HCT116 (cell line): ENCODE data around the gene TBC1D21. TPM values are rescaled to one million over a fixed set of nuclear protein-coding genes. Genes with fewer than 3 reads are reported as not detected.

Source experiments
- ATAC-seq: fragments of 200-7000 bp; cut with Tn5 transposase; 2 replicates; pipeline ENCODE4 v1.9.1; 2020; ENCODE audit warnings: mild to moderate bottlenecking, moderate library complexity
- BruUV-seq: library from RNA; stranded (reverse); fragments of 400-500 nt; replicated peaks from 2 replicates; lab custom pipeline; 2021; lab: Mats Ljungman, UMichigan
- CTCF ChIA-PET: fragments of 300-600 bp; sonication (Branson Sonifier 250); formaldehyde crosslinking; loops from one replicate; lab custom pipeline; 2021; ENCODE audit warnings: antibody characterized with exemption; lab: Charles Lee
- POLR2A ChIA-PET: fragments of 300-600, 350-600 bp; sonication (Branson Sonifier 250); formaldehyde crosslinking; loops from one replicate; lab custom pipeline; 2021; ENCODE audit warnings: antibody characterized with exemption; lab: Charles Lee
- RAD21 ChIA-PET, 2 experiments: fragments of 300-600 bp; sonication (Branson Sonifier 250); formaldehyde crosslinking; loops; one replicate each; lab custom pipeline; 2023; ENCODE audit warnings: low total read pairs in 2 of 2; ENCODE audit not compliant: uncharacterized antibody in 2 of 2, unreplicated experiment in 2 of 2, low non-redundant PET in 1 of 2; lab: Charles Lee
- DNase-seq: peaks from one replicate; pipeline ENCODE4 v3.0.0-alpha.2; 2010; ENCODE audit warnings: low read depth, low spot score
- H2AFZ ChIP-seq: fragments of 200-600 bp; shearing (Covaris generic), sonication (generic); 2 replicates; pipeline ENCODE4 v1.6.1; 2017; ENCODE audit warnings: low read depth, mixed run types, mixed read lengths, antibody characterized with exemption, low read length; ENCODE audit not compliant: poor library complexity, severe bottlenecking
- H3K27ac ChIP-seq: 2 replicates; pipeline ENCODE4 v1.5.1; 2012; ENCODE audit warnings: low read depth, low read length
- H3K27me3 ChIP-seq: fragments of 200-600 bp; sonication (generic); 2 replicates; pipeline ENCODE4 v1.6.1; 2016; ENCODE audit warnings: mixed run types, low read length, mixed read lengths; ENCODE audit not compliant: insufficient read depth
- H3K36me3 ChIP-seq, 2 experiments: fragments of 200-500 bp in 1 of 2; fragments of 200-600 bp in 1 of 2; sonication (Bioruptor generic) in 1 of 2; sonication (generic) in 1 of 2; 2 replicates each; pipeline versions ENCODE4 v1.5.1 to v1.6.1; 2014 to 2016; ENCODE audit warnings: low read length in 2 of 2, inconsistent platforms in 1 of 2, mixed read lengths in 1 of 2, mixed run types in 1 of 2; ENCODE audit not compliant: insufficient read depth in 2 of 2, control insufficient read depth in 1 of 2
- H3K4me1 ChIP-seq, 2 experiments: fragments of 200-600 bp in 1 of 2; sonication (generic) in 1 of 2; 2 replicates each; pipeline versions ENCODE4 v1.5.1 to v1.6.1; 2012 to 2017; ENCODE audit warnings: low read length in 2 of 2, inconsistent platforms in 1 of 2, mild to moderate bottlenecking in 1 of 2, mixed read lengths in 1 of 2, mixed run types in 1 of 2, moderate library complexity in 1 of 2; ENCODE audit not compliant: insufficient read depth in 2 of 2, control insufficient read depth in 1 of 2
- H3K4me2 ChIP-seq: fragments of 200-600 bp; sonication (generic); 2 replicates; pipeline ENCODE4 v1.6.1; 2017; ENCODE audit warnings: mixed run types, low read length, mixed read lengths
- H3K4me3 ChIP-seq, 2 experiments: fragments of 200-600 bp in 1 of 2; sonication (generic) in 1 of 2; replicated peaks in 1 of 2; 2 replicates each; pipeline ENCODE4 v1.5.1; 2011 to 2016; ENCODE audit warnings: low read length in 2 of 2, control low read depth in 1 of 2, low read depth in 1 of 2, mild to moderate bottlenecking in 1 of 2, mixed read lengths in 1 of 2, mixed run types in 1 of 2
- H3K79me2 ChIP-seq: fragments of 200-600 bp; sonication (generic); 2 replicates; pipeline ENCODE4 v1.6.1; 2017; ENCODE audit warnings: mild to moderate bottlenecking, mixed run types, low read length, moderate library complexity, mixed read lengths; ENCODE audit not compliant: insufficient read depth
- H3K9ac ChIP-seq: fragments of 200-600 bp; sonication (generic); 2 replicates; pipeline ENCODE4 v1.6.1; 2016; ENCODE audit warnings: low read length, mixed read lengths
- H3K9me2 ChIP-seq: fragments of 200-600 bp; sonication (generic), shearing (Covaris generic); 2 replicates; pipeline ENCODE4 v1.6.1; 2017; ENCODE audit warnings: mixed run types, mild to moderate bottlenecking, moderate library complexity; ENCODE audit not compliant: insufficient read depth
- H3K9me3 ChIP-seq, 2 experiments: fragments of 200-500 bp in 1 of 2; fragments of 200-600 bp in 1 of 2; sonication (Bioruptor generic) in 1 of 2; sonication (generic) in 1 of 2; 2 replicates each; pipeline ENCODE4 v1.6.1; 2014 to 2017; ENCODE audit warnings: low read length in 2 of 2, mixed read lengths in 2 of 2, inconsistent platforms in 1 of 2, low read depth in 1 of 2, mild to moderate bottlenecking in 1 of 2, mixed run types in 1 of 2, moderate library complexity in 1 of 2; ENCODE audit not compliant: control insufficient read depth in 1 of 2, insufficient read depth in 1 of 2
- H4K20me1 ChIP-seq: fragments of 200-600 bp; sonication (generic), shearing (Covaris generic); 2 replicates; pipeline ENCODE4 v1.6.1; 2017; ENCODE audit warnings: mixed run types, mild to moderate bottlenecking, moderate library complexity; ENCODE audit not compliant: insufficient read depth
- ATF3 ChIP-seq: IDR thresholded peaks from 2 replicates; pipeline ENCODE4 v1.6.1; 2012
- CBX3 ChIP-seq: IDR thresholded peaks from 2 replicates; pipeline ENCODE4 v1.6.1; 2012; ENCODE audit warnings: low read depth
- CEBPB ChIP-seq: IDR thresholded peaks from 2 replicates; pipeline ENCODE4 v1.6.1; 2012; ENCODE audit warnings: low read depth
- CTCF ChIP-seq, 3 experiments: fragments of 200-600 bp in 1 of 3; sonication (generic) in 1 of 3; IDR thresholded peaks in 2 of 3; conservative IDR thresholded peaks in 1 of 3; 2 replicates each; pipeline ENCODE4 v1.5.1; 2012 to 2017; ENCODE audit warnings: low read depth in 2 of 3, low read length in 2 of 3, antibody characterized with exemption in 1 of 3, borderline replicate concordance in 1 of 3, control low read depth in 1 of 3, mild to moderate bottlenecking in 1 of 3, mixed read lengths in 1 of 3, mixed run types in 1 of 3, moderate library complexity in 1 of 3; ENCODE audit not compliant: insufficient read depth in 1 of 3
- ELF1 ChIP-seq: IDR thresholded peaks from 2 replicates; pipeline ENCODE4 v1.6.1; 2012; ENCODE audit warnings: low read depth, borderline replicate concordance
- EZH2 ChIP-seq: fragments of 200-600 bp; sonication (generic); IDR thresholded peaks from 2 replicates; pipeline ENCODE4 v1.6.1; 2017; ENCODE audit warnings: antibody characterized with exemption, mixed run types
- EZH2phosphoT487 ChIP-seq: fragments of 200-600 bp; IDR thresholded peaks from 2 replicates; pipeline ENCODE4 v1.6.1; 2018; ENCODE audit warnings: antibody characterized with exemption, borderline replicate concordance
- FOSL1 ChIP-seq: IDR thresholded peaks from 2 replicates; pipeline ENCODE4 v1.6.1; 2012; ENCODE audit warnings: low read depth
- JUND ChIP-seq: IDR thresholded peaks from 2 replicates; pipeline ENCODE4 v1.6.1; 2012
- POLR2A ChIP-seq: IDR thresholded peaks from 2 replicates; pipeline ENCODE4 v1.7.0; 2011; ENCODE audit warnings: borderline replicate concordance; ENCODE audit not compliant: insufficient read depth, insufficient read length; ENCODE audit errors: extremely low read depth
- POLR2AphosphoS5 ChIP-seq: IDR thresholded peaks from 2 replicates; pipeline ENCODE4 v1.6.1; 2011; ENCODE audit warnings: mild to moderate bottlenecking, low read depth, low read length, moderate library complexity
- RAD21 ChIP-seq: IDR thresholded peaks from 2 replicates; pipeline ENCODE4 v1.6.1; 2012; ENCODE audit warnings: low read depth, mild to moderate bottlenecking
- SIN3A ChIP-seq: IDR thresholded peaks from 2 replicates; pipeline ENCODE4 v1.6.1; 2012; ENCODE audit warnings: low read depth
- SP1 ChIP-seq: IDR thresholded peaks from 2 replicates; pipeline ENCODE4 v1.6.1; 2012; ENCODE audit warnings: low read depth
- ZNF274 ChIP-seq: fragments of 200-500 bp; sonication (Bioruptor generic); IDR thresholded peaks from 2 replicates; pipeline ENCODE4 v1.6.1; 2014; ENCODE audit warnings: mild to moderate bottlenecking, low read depth, low read length, inconsistent platforms
- intact Hi-C: fragments of 100-400 bp; cut with micrococcal nuclease; formaldehyde crosslinking; loops from 2 replicates; pipeline ENCODE4 v1.10.0; 2022
- total RNA-seq: library from RNA; stranded (reverse); gene quantifications from one replicate; pipeline ENCODE4 v1.2.1, GENCODE V29; 2021; ENCODE audit not compliant: unreplicated experiment
- TF ChIP-seq, protein P1 (sequence below): IDR thresholded peaks from 2 replicates; pipeline ENCODE4 v1.6.1; 2011; ENCODE audit warnings: mild to moderate bottlenecking, low read length, moderate library complexity; ENCODE audit not compliant: insufficient replicate concordance; ENCODE audit errors: extremely low read depth

TBC1D21 gene
- total RNA-seq, 1 experiment from 2014 or later, result not detected

GRCh38 chr15:73923156-73923487, 49.8 kb downstream of the TBC1D21 start:
- H3K4me3 ChIP-seq, result no peak overlapping the region
- no peaks in the 10 kb centered on the region for H3K27me3 ChIP-seq
- ATAC-seq, result no peak
- no peak overlapping the region for H3K9ac ChIP-seq
- ChIA-PET POLR2A (no interaction called here), CTCF (no interaction called here), RAD21 (no interaction called here)
- no peak for DNase-seq
- H4K20me1 ChIP-seq, result no peaks in the 10 kb centered on the region
- H3K79me2 ChIP-seq, result no peaks in the 10 kb centered on the region
- intact Hi-C loops, result no loop called here
- BruUV-seq, result no TSS peak
- H3K9me2 ChIP-seq, result no peaks in the 10 kb centered on the region
- TF ChIP-seq SIN3A, result no peak
- TF ChIP-seq POLR2A, result no peak
- TF ChIP-seq, protein P1, sequence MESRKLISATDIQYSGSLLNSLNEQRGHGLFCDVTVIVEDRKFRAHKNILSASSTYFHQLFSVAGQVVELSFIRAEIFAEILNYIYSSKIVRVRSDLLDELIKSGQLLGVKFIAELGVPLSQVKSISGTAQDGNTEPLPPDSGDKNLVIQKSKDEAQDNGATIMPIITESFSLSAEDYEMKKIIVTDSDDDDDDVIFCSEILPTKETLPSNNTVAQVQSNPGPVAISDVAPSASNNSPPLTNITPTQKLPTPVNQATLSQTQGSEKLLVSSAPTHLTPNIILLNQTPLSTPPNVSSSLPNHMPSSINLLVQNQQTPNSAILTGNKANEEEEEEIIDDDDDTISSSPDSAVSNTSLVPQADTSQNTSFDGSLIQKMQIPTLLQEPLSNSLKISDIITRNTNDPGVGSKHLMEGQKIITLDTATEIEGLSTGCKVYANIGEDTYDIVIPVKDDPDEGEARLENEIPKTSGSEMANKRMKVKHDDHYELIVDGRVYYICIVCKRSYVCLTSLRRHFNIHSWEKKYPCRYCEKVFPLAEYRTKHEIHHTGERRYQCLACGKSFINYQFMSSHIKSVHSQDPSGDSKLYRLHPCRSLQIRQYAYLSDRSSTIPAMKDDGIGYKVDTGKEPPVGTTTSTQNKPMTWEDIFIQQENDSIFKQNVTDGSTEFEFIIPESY, result no peak
- TF ChIP-seq ATF3, result no peak
- TF ChIP-seq EZH2, result no peak
- no peak for TF ChIP-seq POLR2AphosphoS5
- no peak for TF ChIP-seq EZH2phosphoT487
- no peak for TF ChIP-seq CEBPB
- TF ChIP-seq FOSL1, result no peak
- no peak for TF ChIP-seq CBX3
- no peak for TF ChIP-seq ZNF274
- TF ChIP-seq CTCF (IDR thresholded peaks at IDR 0.05 in 2 of 3, conservative IDR thresholded peaks at IDR 0.05 in 1 of 3; ENCODE audit: borderline replicate concordance in 1 of 3, insufficient read depth in 1 of 3, low read depth in 2 of 3, low read length in 2 of 3), result no peak
- TF ChIP-seq RAD21, result no peak
- no peak for TF ChIP-seq SP1
- no peak for TF ChIP-seq ELF1
- no peak for TF ChIP-seq JUND
- H3K4me2 ChIP-seq, result no peak overlapping the region
- H3K27ac ChIP-seq, result no peak overlapping the region
- H2AFZ ChIP-seq, result no peak overlapping the region
- peaks cover 15 to 36% of the 10 kb centered on the region in 2 experiments; a peak in 3 of 4 replicates for H3K4me1 ChIP-seq
- H3K36me3 ChIP-seq, result peaks cover 0 to 3% of the 10 kb centered on the region in 2 experiments; a peak in 1 of 4 replicates
- no peaks in the 10 kb centered on the region for H3K9me3 ChIP-seq
